HG03354 (cell line): ENCODE measurements around the gene TMEM9B.
"Not testable (repeated sequence)": the region's sequence is repeated elsewhere in the genome, so short reads cannot be mapped to it uniquely, and the experiment has no call there.

Experiments
- ATAC-seq: cut with Tn5 transposase; IDR thresholded peaks from one replicate; pipeline ENCODE4 v1.9.1; 2021; ENCODE audit warnings: mild to moderate bottlenecking; ENCODE audit not compliant: unreplicated experiment, poor library complexity, severe bottlenecking

The TMEM9B gene

GRCh38 chr11:8979365-8979764 is 15.1 kb upstream of the TMEM9B start:
- ATAC-seq = not testable (repeated sequence)

GRCh38 chr11:8973121-8973520 is 8.9 kb upstream of the TMEM9B start:
- no peak for ATAC-seq

DNA sequence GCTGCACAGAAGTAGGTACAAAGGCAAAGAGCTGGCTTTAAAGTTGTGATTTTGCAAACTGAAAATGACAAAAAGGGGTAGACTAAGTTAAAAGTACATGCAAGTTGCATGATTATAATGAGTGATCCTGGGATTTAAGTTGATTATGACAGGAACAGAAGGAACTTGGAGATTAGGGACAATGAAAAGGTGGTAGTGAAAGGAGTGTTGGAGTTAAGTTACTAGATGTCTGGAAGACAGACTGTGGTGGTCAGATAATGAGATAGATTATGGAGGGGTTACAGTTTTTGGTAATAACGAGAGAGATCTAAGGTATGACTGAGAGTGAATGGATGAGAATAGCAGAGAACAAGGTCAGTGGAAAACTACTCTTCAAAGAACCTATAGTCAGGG is 7.7 kb upstream of the TMEM9B start:
- no peak for ATAC-seq

DNA sequence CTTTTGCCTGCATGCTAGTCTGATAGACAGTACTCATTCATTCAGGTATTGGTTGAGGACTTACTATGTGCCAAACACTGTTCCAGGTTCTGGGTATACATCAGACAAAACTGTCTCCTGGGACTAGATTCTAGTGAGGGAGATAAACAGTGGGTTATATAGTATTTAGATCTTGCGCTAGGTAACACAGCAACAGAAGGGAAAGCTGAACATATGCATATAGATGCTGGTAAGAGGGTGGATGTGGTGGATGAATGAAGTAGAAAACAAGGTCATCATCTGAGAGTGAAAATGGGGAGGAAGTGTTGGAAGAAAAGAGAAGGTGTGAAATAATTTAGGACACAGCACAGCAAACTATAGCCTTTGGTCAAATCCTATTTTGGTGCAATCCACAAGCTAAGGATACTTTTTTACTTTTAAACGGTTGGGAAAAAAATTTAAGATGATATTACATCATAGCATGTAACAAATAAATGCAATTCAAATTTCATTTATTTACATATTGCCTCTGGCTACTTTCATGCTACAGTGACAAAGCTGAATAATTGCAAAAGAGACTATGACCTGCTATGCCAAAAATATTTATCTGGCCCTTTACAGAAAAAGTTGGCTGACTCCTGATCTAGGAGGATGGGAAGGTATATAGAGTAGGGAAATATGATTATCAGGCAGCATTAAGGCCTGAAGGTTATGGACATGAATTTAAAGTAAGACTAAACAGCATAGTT is 7.1 kb upstream of the TMEM9B start:
- no peak for ATAC-seq

- ATAC-seq = no peak
Observed at GRCh38 chr11:8967184-8967583, 2.9 kb upstream of the TMEM9B start.

- ATAC-seq = peak; percentile 76
Observed at GRCh38 chr11:8963569-8964323, 496 bp downstream of the TMEM9B start.

GRCh38 chr11:8962841-8963240 is 1.4 kb downstream of the TMEM9B start:
- ATAC-seq = no peak

DNA sequence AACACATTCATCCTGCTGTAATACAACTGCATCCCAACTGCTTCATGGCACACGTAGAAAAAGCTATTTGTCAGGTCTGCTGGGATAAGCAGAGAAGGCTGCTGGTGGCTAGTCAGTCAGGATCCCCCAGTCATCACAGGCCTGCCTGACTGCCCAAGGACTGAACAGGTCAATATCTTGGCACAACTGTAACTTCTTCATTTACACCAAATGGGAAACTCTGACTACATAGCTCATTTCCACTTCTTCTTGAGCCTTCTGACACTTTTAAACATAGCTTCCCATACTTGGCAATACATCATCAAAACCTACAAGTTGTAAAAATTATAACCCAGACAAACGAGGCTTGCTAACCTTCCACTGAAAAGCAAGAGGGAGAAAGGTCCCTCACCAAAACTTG is 2.8 kb downstream of the TMEM9B start:
- no peak for ATAC-seq

DNA sequence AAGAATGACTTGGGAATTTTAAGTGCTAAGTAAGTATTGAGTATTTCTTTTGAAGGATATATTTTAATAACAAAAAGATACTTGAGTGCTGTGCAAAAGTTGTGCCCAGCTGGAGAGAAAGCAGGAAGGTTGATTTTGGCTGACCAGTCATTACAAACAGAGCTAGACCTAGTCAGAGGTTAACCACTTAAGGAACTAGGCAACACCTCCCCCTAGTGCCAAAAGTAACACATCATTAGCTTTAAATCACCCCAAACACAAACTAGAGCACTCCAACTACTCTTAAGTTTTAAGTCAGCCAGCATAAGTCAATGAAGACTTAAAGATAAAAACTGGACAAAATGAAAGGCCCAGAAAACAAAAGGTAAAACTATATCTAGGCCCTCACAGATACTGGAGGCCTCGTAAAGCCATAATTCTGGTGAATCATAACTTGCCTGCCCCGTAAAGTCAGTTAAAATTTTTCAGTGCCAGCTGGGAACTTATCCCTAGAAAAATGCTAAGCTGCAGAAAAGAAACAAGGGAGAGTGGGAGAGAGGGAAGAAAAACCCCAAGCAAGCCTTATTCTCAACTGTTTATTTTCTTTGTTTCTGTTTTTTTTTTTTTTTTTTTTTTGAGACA is 4.6 kb downstream of the TMEM9B start:
- peak; percentile 43 for ATAC-seq

DNA sequence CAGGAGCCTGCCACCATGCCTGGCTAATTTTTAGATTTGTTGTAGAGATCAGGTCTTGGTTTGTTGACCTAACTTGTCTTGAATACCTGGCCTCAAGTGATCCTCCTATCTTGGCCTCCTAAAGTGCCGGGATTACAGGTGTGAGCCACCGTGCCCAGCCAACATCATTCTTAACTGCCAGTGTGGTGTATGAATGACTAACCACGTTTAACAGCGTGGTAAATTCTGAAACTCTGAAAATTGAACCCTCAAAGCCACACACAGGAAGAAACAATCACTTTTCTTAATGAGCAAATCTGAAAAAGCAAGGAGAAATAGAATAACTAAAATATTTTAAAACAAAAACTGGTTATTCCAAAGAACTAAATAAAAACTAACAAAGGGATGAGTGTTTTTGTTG is 7.4 kb downstream of the TMEM9B start:
- ATAC-seq = no peak

- ATAC-seq = no peak
Observed at GRCh38 chr11:8948886-8949285, 15.4 kb downstream of the TMEM9B start.

- no peak for ATAC-seq
Observed at GRCh38 chr11:8947230-8947943, 16.9 kb downstream of the TMEM9B start.

DNA sequence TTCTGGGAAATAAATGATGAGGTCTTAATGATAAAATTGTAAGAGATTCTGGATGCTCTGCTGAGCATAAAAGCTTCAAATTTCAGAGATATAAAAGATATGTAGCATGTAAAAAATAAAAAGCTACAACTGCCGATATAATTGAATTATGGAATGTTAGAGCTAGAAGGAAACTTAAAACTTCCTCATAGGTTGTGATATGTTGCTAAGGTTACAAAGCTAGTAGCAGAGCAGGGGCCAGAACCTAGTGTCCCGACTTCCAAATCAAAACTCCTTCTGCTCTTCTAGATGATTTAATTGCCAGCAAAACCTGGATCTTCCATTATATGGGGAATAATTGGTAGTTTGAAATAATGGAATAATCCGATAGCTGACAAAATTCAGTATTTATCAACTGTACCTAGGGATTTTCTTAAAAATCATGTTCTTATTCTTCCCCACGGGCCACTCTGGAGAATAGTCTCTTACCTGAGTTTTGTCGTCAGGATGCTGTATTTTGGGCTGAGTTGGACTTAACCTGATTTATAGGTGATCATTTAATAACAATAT is 21.6 kb downstream of the TMEM9B start, which contains the start of gene ASCL3:
Gene ASCL3 (minus strand): TSS at position 499 of the 549 bp plus-strand sequence. CDS start 4,855 bp downstream, outside the sequence.
- no peak for ATAC-seq

GRCh38 chr11:8941341-8942103 is 22.7 kb downstream of the TMEM9B start:
- no peak for ATAC-seq

- ATAC-seq = no peak
Observed at GRCh38 chr11:8937659-8938058, 26.6 kb downstream of the TMEM9B start.

- no peak for ATAC-seq
Observed at GRCh38 chr11:8937159-8937558, 27.1 kb downstream of the TMEM9B start.

DNA sequence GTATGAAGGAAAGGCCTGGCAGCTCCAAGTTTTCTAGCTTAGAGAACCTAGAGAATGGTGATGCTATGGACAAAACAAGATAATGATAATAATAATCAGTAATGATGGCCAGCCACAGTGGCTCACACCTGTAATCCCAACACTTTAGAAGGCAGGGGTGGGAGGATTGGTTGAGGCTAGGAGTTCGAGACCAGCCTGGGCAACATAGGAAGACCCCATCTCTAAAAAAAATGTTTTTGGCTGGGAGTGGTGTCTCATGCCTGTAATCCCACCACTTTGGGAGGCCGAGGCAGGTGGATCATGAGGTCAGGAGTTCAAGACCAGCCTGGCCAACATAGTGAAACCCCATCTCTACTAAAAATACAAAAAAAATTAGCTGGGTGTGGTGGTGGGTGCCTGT is 28.5 kb downstream of the TMEM9B start:
- not testable (repeated sequence) for ATAC-seq

DNA sequence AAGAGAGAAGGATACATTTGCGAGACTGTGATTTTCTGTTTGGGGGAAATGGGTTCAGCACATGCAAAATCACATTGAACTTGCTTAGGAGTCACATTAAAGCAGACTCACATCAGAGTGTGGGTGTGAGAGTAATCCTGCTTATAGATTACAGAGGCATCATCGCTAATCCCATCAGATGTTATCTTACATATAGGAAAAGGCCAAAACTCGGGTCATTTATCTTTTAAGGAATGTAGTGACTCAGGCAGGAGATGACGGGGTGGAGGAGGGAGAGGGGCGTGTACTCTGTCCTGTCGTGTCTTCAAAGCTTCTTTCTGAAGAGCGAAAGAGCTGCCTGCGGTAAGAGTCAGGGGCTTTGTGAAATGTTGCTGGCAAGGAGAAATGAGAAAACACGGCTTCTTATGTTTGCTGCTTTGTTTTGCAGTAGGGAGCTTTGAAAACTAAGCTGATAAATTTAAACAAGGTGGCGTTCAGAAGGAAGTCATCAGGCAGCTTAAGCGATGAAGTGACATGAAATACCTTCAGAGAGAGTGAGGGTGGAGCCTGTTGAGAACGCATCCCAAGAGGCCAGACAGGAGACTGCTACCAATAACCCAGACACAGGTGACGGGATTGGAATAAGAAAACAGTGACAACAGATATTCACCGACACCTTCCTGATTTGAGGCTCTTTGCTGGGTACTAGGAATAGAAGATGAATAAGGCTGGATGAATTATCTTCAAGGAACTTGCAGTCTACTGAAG is 29.3 kb downstream of the TMEM9B start:
- no peak for ATAC-seq
